RWPE2 (cell line): ENCODE measurements around the gene ENOX1.

Experiments used
- ATAC-seq: fragments of 200-7000 bp; cut with Tn5 transposase; 3 replicates; pipeline ENCODE4 v1.9.1; 2021; ENCODE audit warnings: low read depth
- DNase-seq: peaks from one replicate; pipeline ENCODE4 v3.0.0-alpha.2; 2020; ENCODE audit warnings: low spot score
- H3K27ac ChIP-seq: fragments of 450-650 bp; 2 replicates; pipeline ENCODE4 v1.5.1; 2017; ENCODE audit warnings: mild to moderate bottlenecking; ENCODE audit not compliant: poor library complexity, severe bottlenecking
- H3K27me3 ChIP-seq: fragments of 250-450 bp; sonication (Bioruptor Pico); 2 replicates; pipeline ENCODE4 v1.5.1; 2021; ENCODE audit warnings: mild to moderate bottlenecking, moderate library complexity; ENCODE audit not compliant: insufficient read depth, poor library complexity, severe bottlenecking
- H3K36me3 ChIP-seq: fragments of 250-450 bp; sonication (Bioruptor Pico); 2 replicates; pipeline ENCODE4 v1.5.1; 2020; ENCODE audit warnings: low read depth, mild to moderate bottlenecking, moderate library complexity
- H3K4me1 ChIP-seq: fragments of 250-450 bp; sonication (Bioruptor Pico); 2 replicates; pipeline ENCODE4 v1.5.1; 2021; ENCODE audit warnings: mild to moderate bottlenecking, moderate library complexity; ENCODE audit not compliant: insufficient read depth, poor library complexity, severe bottlenecking
- H3K4me3 ChIP-seq: fragments of 250-450 bp; sonication (Bioruptor Pico); 2 replicates; pipeline ENCODE4 v1.5.1; 2021; ENCODE audit warnings: mild to moderate bottlenecking, moderate library complexity; ENCODE audit not compliant: severe bottlenecking
- H3K9me3 ChIP-seq: fragments of 250-450 bp; sonication (Bioruptor Pico); 2 replicates; pipeline ENCODE4 v1.5.1; 2021; ENCODE audit warnings: mild to moderate bottlenecking, moderate library complexity; ENCODE audit not compliant: severe bottlenecking
- CTCF ChIP-seq: fragments of 450-650 bp; IDR thresholded peaks from one replicate; pipeline ENCODE4 v1.5.1; 2017; ENCODE audit warnings: mild to moderate bottlenecking, moderate library complexity; ENCODE audit not compliant: poor library complexity, severe bottlenecking

Gene ENOX1

GRCh38 chr13:43561081-43561480, 225.7 kb downstream of the ENOX1 start:
- Histone ChIP-seq H3K27me3 (no peaks in the 10 kb centered on the region), H3K36me3 (no peaks in the 10 kb centered on the region), H3K9me3 (no peaks in the 10 kb centered on the region), H3K4me1 (no peaks in the 10 kb centered on the region), H3K4me3 (no peak overlapping the region), H3K27ac (no peak overlapping the region)
- ATAC-seq, result no peak
- no peak for DNase-seq
- no peak for TF ChIP-seq CTCF

GRCh38 chr13:43558939-43559338, 227.8 kb downstream of the ENOX1 start:
- Histone ChIP-seq H3K4me1 (no peaks in the 10 kb centered on the region), H3K36me3 (no peaks in the 10 kb centered on the region), H3K27me3 (no peaks in the 10 kb centered on the region), H3K27ac (no peak overlapping the region), H3K4me3 (no peak overlapping the region), H3K9me3 (no peaks in the 10 kb centered on the region)
- ATAC-seq (no peak), DNase-seq (no peak)
- TF ChIP-seq CTCF, result no peak

GRCh38 chr13:43558326-43558725, 228.4 kb downstream of the ENOX1 start:
- Histone ChIP-seq H3K9me3 (no peaks in the 10 kb centered on the region), H3K27ac (no peak overlapping the region), H3K4me1 (no peaks in the 10 kb centered on the region), H3K36me3 (no peaks in the 10 kb centered on the region), H3K27me3 (no peaks in the 10 kb centered on the region), H3K4me3 (no peak overlapping the region)
- no peak for TF ChIP-seq CTCF
- no peak for DNase-seq
- no peak for ATAC-seq

GRCh38 chr13:43555667-43556066, 231.1 kb downstream of the ENOX1 start:
- TF ChIP-seq CTCF, result no peak
- no peak overlapping the region for H3K27ac ChIP-seq
- no peak for ATAC-seq

GRCh38 chr13:43551897-43552456, 234.8 kb downstream of the ENOX1 start:
- DNase-seq (no peak), ATAC-seq (no peak)
- H3K4me1 ChIP-seq, result no peaks in the 10 kb centered on the region
- H3K27ac ChIP-seq, result no peak overlapping the region
- no peaks in the 10 kb centered on the region for H3K27me3 ChIP-seq
- no peaks in the 10 kb centered on the region for H3K9me3 ChIP-seq
- no peaks in the 10 kb centered on the region for H3K36me3 ChIP-seq
- TF ChIP-seq CTCF, result no peak
- no peak overlapping the region for H3K4me3 ChIP-seq

More at GRCh38 chr13:43555667-43556066, 231.1 kb downstream of the ENOX1 start:
- Histone ChIP-seq H3K9me3 (no peaks in the 10 kb centered on the region), H3K27me3 (no peaks in the 10 kb centered on the region), H3K4me3 (no peak overlapping the region), H3K36me3 (no peaks in the 10 kb centered on the region), H3K4me1 (no peaks in the 10 kb centered on the region)
- DNase-seq, result no peak
